ENCODE results near the gene DOCK2. TPM values are rescaled to one million over a fixed set of nuclear protein-coding genes. Genes with fewer than 3 reads are reported as not detected.

DOCK2 gene
- polyA plus RNA-seq, 3 donors = 57.5 to 178 (median 115) TPM

GRCh38 chr5:169753795-169754194 is 116.7 kb downstream of the DOCK2 start:
- peaks cover 4% of the 10 kb centered on the region for H3K79me2 ChIP-seq (ENCODE audit: insufficient read depth, low read length)
- no peaks in the 10 kb centered on the region for H3K9me3 Mint-ChIP-seq
- TF ChIP-seq CTCF (IDR thresholded peaks at IDR 0.05) = no peak
- DNase-seq = peak; percentile 9 to 23 (median 11)
- no peak overlapping the region for H3K4me2 ChIP-seq (replicated peaks; ENCODE audit: extremely low read depth, low read length, poor library complexity, severe bottlenecking)
- peaks cover 98% of the 10 kb centered on the region for H4K20me1 ChIP-seq (ENCODE audit: insufficient read depth, low read length)
- no peak overlapping the region for H3K4me3 ChIP-seq (replicated peaks in 1 of 3; ENCODE audit: low read depth in 2 of 3, low read length in 3 of 3)
- WGBS (ENCODE audit: insufficient coverage) = 86% methylated on average over 2 of the region's 2 CpGs
- peaks cover 57 to 82% of the 10 kb centered on the region in 2 donors for H3K36me3 Mint-ChIP-seq
- H3K36me3 ChIP-seq (replicated peaks in 1 of 2; ENCODE audit: control insufficient read depth in 1 of 2, insufficient read depth in 2 of 2, low read length in 2 of 2) = peaks cover 75 to 97% of the 10 kb centered on the region in 2 donors
- peaks cover 11% of the 10 kb centered on the region for H3K4me1 Mint-ChIP-seq
- intact Hi-C loops (cut with micrococcal nuclease) = no loop called here
- peaks cover 7 to 9% of the 10 kb centered on the region in 2 donors for H3K4me1 ChIP-seq (ENCODE audit: control insufficient read depth in 1 of 2, insufficient read depth in 2 of 2, low read length in 2 of 2)
- no peaks in the 10 kb centered on the region for H3K27me3 ChIP-seq (ENCODE audit: control insufficient read depth in 2 of 2, insufficient read depth in 2 of 2, low read length in 2 of 2)
- no peak overlapping the region for H2AFZ ChIP-seq (ENCODE audit: insufficient read depth, low read depth, low read length, poor library complexity, severe bottlenecking)
- peak overlapping the region in 4 of 7 donors; percentile 47 to 48 (median 48) for H3K27ac Mint-ChIP-seq
- no peaks in the 10 kb centered on the region for H3K9me3 ChIP-seq (replicated peaks in 1 of 2; ENCODE audit: control insufficient read depth in 1 of 2, insufficient read depth in 1 of 2, low read length in 2 of 2)
- peak overlapping the region in 1 of 2 donors; percentile 59 for H3K27ac ChIP-seq (ENCODE audit: low read depth in 1 of 2, low read length in 2 of 2)
- H3K9ac ChIP-seq (ENCODE audit: insufficient read depth, low read length, poor library complexity, severe bottlenecking) = no peak overlapping the region
- H3K4me3 Mint-ChIP-seq = no peak overlapping the region
- no peaks in the 10 kb centered on the region for H3K27me3 Mint-ChIP-seq (ENCODE audit: low read depth in 3 of 3)

GRCh38 chr5:169754737-169755136 is 117.7 kb downstream of the DOCK2 start:
- peak overlapping the region in 1 of 7 donors; percentile 67 for H3K27ac Mint-ChIP-seq

More at GRCh38 chr5:169754737-169755136, 117.7 kb downstream of the DOCK2 start:
- Histone ChIP-seq H3K79me2 (ENCODE audit: insufficient read depth, low read length) (peaks cover 4% of the 10 kb centered on the region), H3K4me1 (ENCODE audit: control insufficient read depth in 1 of 2, insufficient read depth in 2 of 2, low read length in 2 of 2) (peaks cover 7 to 9% of the 10 kb centered on the region in 2 donors), H3K4me3 (replicated peaks in 1 of 3; ENCODE audit: low read depth in 2 of 3, low read length in 3 of 3) (no peak overlapping the region), H3K9me3 (replicated peaks in 1 of 2; ENCODE audit: control insufficient read depth in 1 of 2, insufficient read depth in 1 of 2, low read length in 2 of 2) (no peaks in the 10 kb centered on the region), H4K20me1 (ENCODE audit: insufficient read depth, low read length) (peaks cover 99% of the 10 kb centered on the region), H3K4me2 (replicated peaks; ENCODE audit: extremely low read depth, low read length, poor library complexity, severe bottlenecking) (no peak overlapping the region), H3K27me3 (ENCODE audit: control insufficient read depth in 2 of 2, insufficient read depth in 2 of 2, low read length in 2 of 2) (no peaks in the 10 kb centered on the region), H3K27ac (ENCODE audit: low read depth in 1 of 2, low read length in 2 of 2) (peak overlapping the region in 1 of 2 donors; percentile 59), H3K9ac (ENCODE audit: insufficient read depth, low read length, poor library complexity, severe bottlenecking) (no peak overlapping the region), H2AFZ (ENCODE audit: insufficient read depth, low read depth, low read length, poor library complexity, severe bottlenecking) (no peak overlapping the region), H3K36me3 (replicated peaks in 1 of 2; ENCODE audit: control insufficient read depth in 1 of 2, insufficient read depth in 2 of 2, low read length in 2 of 2) (peaks cover 75 to 97% of the 10 kb centered on the region in 2 donors)
- Mint-ChIP-seq H3K4me1 (peaks cover 11% of the 10 kb centered on the region), H3K27me3 (ENCODE audit: low read depth in 3 of 3) (no peaks in the 10 kb centered on the region), H3K36me3 (peaks cover 57 to 82% of the 10 kb centered on the region in 2 donors), H3K4me3 (no peak overlapping the region), H3K9me3 (no peaks in the 10 kb centered on the region)
- no peak for DNase-seq
- intact Hi-C loops (cut with micrococcal nuclease) = no loop called here
- TF ChIP-seq CTCF (IDR thresholded peaks at IDR 0.05) = no peak

All from CD14-positive monocyte (primary cell).